NCI-H1105 (cell line): ENCODE results near the gene RBBP8NL.

ENCODE experiments used
- DNase-seq: peaks from one replicate; lab custom pipeline; 2025; lab: John Stamatoyannopoulos, UW

Gene RBBP8NL

GRCh38 chr20:62461157-62461556, 33.8 kb upstream of the RBBP8NL start:
- no peak for DNase-seq

GRCh38 chr20:62460678-62461077, 33.3 kb upstream of the RBBP8NL start:
- no peak for DNase-seq

- DNase-seq: no peak
Observed at GRCh38 chr20:62459488-62459887, 32.1 kb upstream of the RBBP8NL start.

- no peak for DNase-seq
Observed at GRCh38 chr20:62458275-62459251, 31.2 kb upstream of the RBBP8NL start.

- no peak for DNase-seq
Observed at GRCh38 chr20:62457831-62458230, 30.5 kb upstream of the RBBP8NL start.

GRCh38 chr20:62457098-62457497, 29.8 kb upstream of the RBBP8NL start:
- DNase-seq: no peak

GRCh38 chr20:62455929-62456328, 28.6 kb upstream of the RBBP8NL start:
- DNase-seq: no peak

- no peak for DNase-seq
Observed at GRCh38 chr20:62454904-62455636, 27.7 kb upstream of the RBBP8NL start.

GRCh38 chr20:62453186-62453808, 26.0 kb upstream of the RBBP8NL start:
- no peak for DNase-seq

GRCh38 chr20:62452475-62453095, 25.2 kb upstream of the RBBP8NL start:
- no peak for DNase-seq

- DNase-seq: no peak
Observed at GRCh38 chr20:62451970-62452369, 24.6 kb upstream of the RBBP8NL start.

GRCh38 chr20:62451156-62451767, 23.9 kb upstream of the RBBP8NL start:
- DNase-seq: no peak

- DNase-seq: no peak
Observed at GRCh38 chr20:62449951-62450691, 22.8 kb upstream of the RBBP8NL start.

GRCh38 chr20:62448788-62449187, 21.4 kb upstream of the RBBP8NL start:
- DNase-seq: no peak

GRCh38 chr20:62448038-62448437, 20.7 kb upstream of the RBBP8NL start:
- DNase-seq: no peak

- DNase-seq: no peak
Observed at GRCh38 chr20:62446888-62447869, 19.8 kb upstream of the RBBP8NL start.

GRCh38 chr20:62446481-62446880, 19.1 kb upstream of the RBBP8NL start:
- DNase-seq: no peak

GRCh38 chr20:62445553-62446340, 18.4 kb upstream of the RBBP8NL start:
- no peak for DNase-seq

GRCh38 chr20:62444286-62444685, 16.9 kb upstream of the RBBP8NL start:
- DNase-seq: no peak
